DOHH2 (cell line): Measurements from ENCODE around the gene EML3.
"Not testable (repeated sequence)": the region's sequence is repeated elsewhere in the genome, so short reads cannot be mapped to it uniquely, and the experiment has no call there.

ENCODE experiments used
- H3F3A ChIP-seq: fragments of 200-600 bp; sonication (generic), shearing (Covaris generic); 2 replicates; pipeline ENCODE4 v1.6.0; 2016; ENCODE audit warnings: antibody characterized with exemption, mild to moderate bottlenecking; ENCODE audit not compliant: control insufficient read depth, insufficient read depth
- H3K27ac ChIP-seq: fragments of 200-600 bp; sonication (generic); 2 replicates; pipeline ENCODE4 v1.5.1; 2014; ENCODE audit warnings: low read depth, mild to moderate bottlenecking, low read length, moderate library complexity
- H3K27me3 ChIP-seq: fragments of 200-600 bp; sonication (generic); 2 replicates; pipeline ENCODE4 v1.6.1; 2014; ENCODE audit warnings: mild to moderate bottlenecking, low read length, mixed read lengths; ENCODE audit not compliant: control insufficient read depth
- H3K36me3 ChIP-seq: fragments of 200-600 bp; sonication (generic); 2 replicates; pipeline ENCODE4 v1.6.1; 2014; ENCODE audit warnings: mild to moderate bottlenecking, low read length, moderate library complexity, mixed read lengths; ENCODE audit not compliant: control insufficient read depth
- H3K4me1 ChIP-seq: fragments of 200-600 bp; sonication (generic); 2 replicates; pipeline ENCODE4 v1.6.1; 2014; ENCODE audit warnings: mild to moderate bottlenecking, low read length, mixed read lengths; ENCODE audit not compliant: control insufficient read depth
- H3K4me2 ChIP-seq: fragments of 200-600 bp; sonication (generic); 2 replicates; pipeline ENCODE4 v1.6.0; 2014; ENCODE audit warnings: mild to moderate bottlenecking, low read length, moderate library complexity
- H3K4me3 ChIP-seq: fragments of 200-600 bp; sonication (generic); 2 replicates; pipeline ENCODE4 v1.5.1; 2014; ENCODE audit warnings: mild to moderate bottlenecking, low read length, mixed read lengths
- H3K79me2 ChIP-seq: fragments of 200-600 bp; sonication (generic); 2 replicates; pipeline ENCODE4 v1.6.1; 2014; ENCODE audit warnings: mild to moderate bottlenecking, low read length, mixed read lengths; ENCODE audit not compliant: control insufficient read depth
- H3K9me2 ChIP-seq: fragments of 200-600 bp; sonication (generic); replicated peaks from 2 replicates; pipeline ENCODE4 v1.6.1; 2014; ENCODE audit warnings: mild to moderate bottlenecking, low read length, mixed read lengths; ENCODE audit not compliant: control insufficient read depth
- H3K9me3 ChIP-seq: fragments of 200-600 bp; sonication (generic); 2 replicates; pipeline ENCODE4 v1.6.1; 2014; ENCODE audit warnings: antibody characterized with exemption, low read length, mixed read lengths; ENCODE audit not compliant: control insufficient read depth, insufficient read depth
- H4K20me1 ChIP-seq: fragments of 200-600 bp; sonication (generic); 2 replicates; pipeline ENCODE4 v1.6.0; 2014; ENCODE audit warnings: low read depth, mild to moderate bottlenecking, antibody characterized with exemption, low read length, moderate library complexity; ENCODE audit not compliant: control insufficient read depth, insufficient read depth
- EZH2phosphoT487 ChIP-seq: fragments of 200-600 bp; sonication (generic); IDR thresholded peaks from 2 replicates; pipeline ENCODE4 v1.6.1; 2017; ENCODE audit warnings: borderline replicate concordance, mild to moderate bottlenecking, antibody characterized with exemption, low read length, moderate library complexity, mixed read lengths
- TF ChIP-seq, protein P1 (sequence below): fragments of 200-600 bp; sonication (generic); IDR thresholded peaks from one replicate; pipeline ENCODE4 v1.5.1; 2014; ENCODE audit warnings: antibody characterized with exemption, mild to moderate bottlenecking, low read depth, low read length; ENCODE audit not compliant: poor library complexity, severe bottlenecking

EML3 gene

DNA sequence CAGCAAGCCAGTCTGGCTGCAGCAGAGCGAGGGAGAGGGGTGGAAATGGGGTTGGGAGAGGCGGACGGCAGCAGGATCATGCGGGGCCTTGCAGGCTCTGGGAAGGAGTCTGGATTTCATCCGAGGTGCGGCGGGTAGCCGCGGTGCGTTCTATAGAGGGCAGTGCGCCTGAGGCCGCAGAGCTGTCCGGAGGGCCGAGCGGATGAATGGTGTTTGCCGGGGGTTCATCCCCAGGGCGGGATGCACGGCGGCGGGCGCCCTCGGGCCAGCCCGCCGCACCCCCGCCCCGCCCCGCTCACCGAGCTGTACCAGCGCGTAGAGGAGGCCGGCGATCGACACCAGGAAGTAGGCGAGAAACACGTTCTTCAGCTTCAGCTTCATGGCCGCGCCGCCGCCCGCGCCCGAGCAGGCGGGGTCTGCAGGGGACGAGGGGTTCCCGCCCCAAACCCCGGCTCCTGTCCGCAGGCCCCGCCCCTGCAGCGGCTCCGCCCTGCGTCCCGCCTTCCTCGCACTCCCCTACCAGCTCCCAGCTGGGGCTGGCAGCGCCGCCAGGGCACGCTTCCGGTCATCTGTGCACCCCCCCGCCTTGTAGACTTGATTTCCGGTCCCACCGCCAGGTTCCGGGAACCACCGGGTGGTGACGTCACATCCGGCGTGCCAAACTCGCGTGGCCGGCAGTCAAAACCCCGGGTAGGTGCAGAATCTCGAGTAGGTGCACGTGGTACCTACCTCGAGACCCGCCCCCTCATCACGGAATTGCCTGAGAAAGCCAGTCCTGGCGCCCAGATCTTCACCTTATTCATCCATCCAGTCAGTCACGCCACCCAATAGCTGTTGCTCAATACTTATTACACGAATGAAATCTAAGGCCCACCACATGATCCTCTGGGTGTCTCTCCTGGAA, 9.2 kb upstream of the EML3 start, which contains the start of gene B3GAT3:
TSS of gene B3GAT3 (minus strand) at position 420 of the 904 bp plus-strand sequence. CDS start at position 381, 39 bp downstream.
- H3F3A ChIP-seq, result peaks cover 35% of the 10 kb centered on the region
- peaks cover 17% of the 10 kb centered on the region for H3K4me1 ChIP-seq
- H3K9me2 ChIP-seq, result no peaks in the 10 kb centered on the region
- peaks cover 51% of the 10 kb centered on the region for H3K36me3 ChIP-seq
- H3K79me2 ChIP-seq, result peaks cover 26% of the 10 kb centered on the region
- TF ChIP-seq, protein P1, sequence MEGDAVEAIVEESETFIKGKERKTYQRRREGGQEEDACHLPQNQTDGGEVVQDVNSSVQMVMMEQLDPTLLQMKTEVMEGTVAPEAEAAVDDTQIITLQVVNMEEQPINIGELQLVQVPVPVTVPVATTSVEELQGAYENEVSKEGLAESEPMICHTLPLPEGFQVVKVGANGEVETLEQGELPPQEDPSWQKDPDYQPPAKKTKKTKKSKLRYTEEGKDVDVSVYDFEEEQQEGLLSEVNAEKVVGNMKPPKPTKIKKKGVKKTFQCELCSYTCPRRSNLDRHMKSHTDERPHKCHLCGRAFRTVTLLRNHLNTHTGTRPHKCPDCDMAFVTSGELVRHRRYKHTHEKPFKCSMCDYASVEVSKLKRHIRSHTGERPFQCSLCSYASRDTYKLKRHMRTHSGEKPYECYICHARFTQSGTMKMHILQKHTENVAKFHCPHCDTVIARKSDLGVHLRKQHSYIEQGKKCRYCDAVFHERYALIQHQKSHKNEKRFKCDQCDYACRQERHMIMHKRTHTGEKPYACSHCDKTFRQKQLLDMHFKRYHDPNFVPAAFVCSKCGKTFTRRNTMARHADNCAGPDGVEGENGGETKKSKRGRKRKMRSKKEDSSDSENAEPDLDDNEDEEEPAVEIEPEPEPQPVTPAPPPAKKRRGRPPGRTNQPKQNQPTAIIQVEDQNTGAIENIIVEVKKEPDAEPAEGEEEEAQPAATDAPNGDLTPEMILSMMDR, result no peak
- TF ChIP-seq EZH2phosphoT487, result no peak
- peak within 1 kb of the TSS; percentile 91 for H3K4me2 ChIP-seq
- H3K27me3 ChIP-seq, result no peaks in the 10 kb centered on the region
- H4K20me1 ChIP-seq, result no peaks in the 10 kb centered on the region
- peak within 1 kb of the TSS; percentile 89 for H3K4me3 ChIP-seq
- no peaks in the 10 kb centered on the region for H3K9me3 ChIP-seq
- peak within 1 kb of the TSS; percentile 87 for H3K27ac ChIP-seq

DNA sequence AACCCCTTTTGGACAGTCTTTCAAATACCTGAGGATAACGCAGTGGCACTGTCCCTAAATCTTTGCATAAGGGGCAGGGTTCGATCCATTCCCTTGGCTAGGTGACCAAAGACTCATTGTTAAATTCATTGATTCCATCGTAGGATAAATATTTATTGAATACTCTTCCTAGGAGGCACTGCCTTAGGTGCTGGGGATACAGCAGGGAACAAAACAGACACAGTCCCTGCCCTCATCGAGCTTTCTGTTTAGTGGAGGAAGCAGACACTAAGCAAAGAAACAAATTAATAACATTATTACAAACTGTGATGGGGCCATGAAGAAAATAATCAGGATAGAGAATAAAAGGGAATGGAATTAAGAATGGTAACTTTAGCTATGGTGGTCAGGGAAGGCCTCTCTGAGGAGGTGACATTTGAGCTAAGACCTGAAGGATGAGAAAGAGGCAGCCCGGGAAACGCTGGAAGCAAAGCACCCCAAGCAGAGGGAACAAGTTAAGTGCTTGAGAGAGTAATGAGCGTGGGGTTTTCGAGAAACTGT, 8.5 kb upstream of the EML3 start:
- H3K4me2 ChIP-seq, result peak overlapping the region; percentile 91
- peaks cover 26% of the 10 kb centered on the region for H3K79me2 ChIP-seq
- H3K9me2 ChIP-seq, result no peaks in the 10 kb centered on the region
- H3F3A ChIP-seq, result peaks cover 35% of the 10 kb centered on the region
- H3K4me1 ChIP-seq, result peaks cover 17% of the 10 kb centered on the region
- H3K4me3 ChIP-seq, result peak overlapping the region; percentile 89
- TF ChIP-seq, protein P1, result no peak
- H3K36me3 ChIP-seq, result peaks cover 51% of the 10 kb centered on the region
- H3K27ac ChIP-seq, result peak overlapping the region; percentile 87
- H3K9me3 ChIP-seq, result no peaks in the 10 kb centered on the region
- H3K27me3 ChIP-seq, result no peaks in the 10 kb centered on the region
- no peaks in the 10 kb centered on the region for H4K20me1 ChIP-seq

DNA sequence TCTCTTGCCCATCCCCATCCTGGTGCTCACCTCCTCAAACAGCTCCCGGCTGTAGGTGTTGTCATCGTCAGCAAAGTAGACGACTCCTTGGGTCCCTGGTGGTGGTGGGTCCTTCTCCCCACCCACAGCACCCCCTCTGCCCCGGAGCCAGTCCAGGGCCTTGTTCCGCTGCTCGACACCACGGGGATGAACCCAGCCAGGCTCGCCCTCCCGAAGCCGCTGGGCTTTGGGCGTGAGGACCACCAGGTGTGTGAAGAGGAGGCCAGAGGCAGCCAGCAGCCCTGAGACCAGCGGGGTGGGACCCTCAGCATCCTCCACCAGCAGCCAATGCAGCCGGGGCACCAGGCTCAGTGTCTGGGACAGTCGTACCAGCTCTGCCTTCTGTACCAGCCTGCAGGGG, 4.4 kb upstream of the EML3 start:
- H3K36me3 ChIP-seq, result peaks cover 45% of the 10 kb centered on the region
- peaks cover 28% of the 10 kb centered on the region for H3K79me2 ChIP-seq
- not testable (repeated sequence) for H3K4me3 ChIP-seq, H3K9me2 ChIP-seq, H3K9me3 ChIP-seq, H4K20me1 ChIP-seq, H3K27ac ChIP-seq, H3K27me3 ChIP-seq, H3K4me2 ChIP-seq
- H3K4me1 ChIP-seq, result peaks cover 19% of the 10 kb centered on the region
- H3F3A ChIP-seq, result peaks cover 25% of the 10 kb centered on the region

DNA sequence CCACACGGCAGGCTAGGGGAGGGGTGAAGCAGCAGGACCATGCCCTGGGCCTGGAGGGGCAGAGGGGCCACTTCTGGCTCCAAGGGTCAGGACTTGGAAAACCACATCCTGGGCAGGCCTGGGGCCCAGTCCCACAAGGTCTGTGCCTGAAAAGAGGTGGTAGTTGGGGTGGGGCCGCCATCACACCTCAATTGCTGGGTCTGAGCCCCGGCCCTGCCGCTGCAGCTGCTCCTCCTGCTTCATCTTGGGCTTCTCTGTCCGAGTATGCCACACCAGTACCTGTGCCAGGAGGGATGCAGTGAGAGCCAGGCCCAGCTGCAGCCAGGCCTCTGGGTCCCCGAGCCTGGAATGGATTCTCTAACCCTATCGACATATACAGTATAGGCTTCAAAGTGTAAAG, 2.9 kb upstream of the EML3 start:
- H3K4me1 ChIP-seq, result peaks cover 24% of the 10 kb centered on the region
- H3K79me2 ChIP-seq, result peaks cover 32% of the 10 kb centered on the region
- H3K4me2 ChIP-seq, result no peak overlapping the region
- H3K9me3 ChIP-seq, result no peaks in the 10 kb centered on the region
- peaks cover 42% of the 10 kb centered on the region for H3K36me3 ChIP-seq
- no peaks in the 10 kb centered on the region for H3K9me2 ChIP-seq
- no peaks in the 10 kb centered on the region for H4K20me1 ChIP-seq
- no peak overlapping the region for H3K4me3 ChIP-seq
- H3F3A ChIP-seq, result peaks cover 15% of the 10 kb centered on the region
- no peaks in the 10 kb centered on the region for H3K27me3 ChIP-seq
- no peak for TF ChIP-seq EZH2phosphoT487
- TF ChIP-seq, protein P1, result no peak
- H3K27ac ChIP-seq, result no peak overlapping the region
